Measurements from ENCODE around the gene PCDHGB2.
"Not testable (repeated sequence)": the region's sequence is repeated elsewhere in the genome, so short reads cannot be mapped to it uniquely, and the experiment has no call there.

The PCDHGB2 gene

DNA sequence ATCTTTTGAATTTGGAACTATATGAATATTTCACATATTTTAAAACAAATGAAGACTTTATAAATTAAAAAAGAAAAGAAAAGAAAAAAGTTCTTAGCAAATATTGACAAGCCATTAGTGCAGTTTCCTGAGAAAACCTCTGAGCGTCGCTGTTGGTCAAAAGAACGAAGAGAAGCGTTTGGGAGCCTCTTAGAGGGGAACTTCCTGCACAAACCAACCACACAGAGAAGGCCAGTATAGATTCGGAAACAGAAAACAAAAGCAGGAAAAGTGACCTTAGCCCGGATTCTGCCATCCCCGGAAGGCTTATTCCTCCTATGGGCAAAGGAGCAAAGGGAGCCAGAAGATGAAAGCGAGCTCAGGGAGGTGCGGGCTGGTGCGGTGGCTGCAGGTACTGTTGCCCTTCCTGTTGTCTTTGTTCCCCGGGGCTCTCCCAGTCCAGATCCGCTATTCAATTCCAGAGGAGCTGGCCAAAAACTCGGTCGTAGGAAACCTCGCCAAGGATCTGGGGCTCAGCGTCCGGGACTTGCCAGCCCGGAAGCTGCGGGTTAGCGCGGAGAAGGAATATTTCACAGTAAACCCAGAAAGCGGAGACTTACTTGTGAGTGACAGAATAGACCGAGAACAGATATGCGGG, at the start of gene PCDHGB2:
Gene PCDHGB2, plus strand, starts transcription at position 205 of the 637 bp plus-strand sequence. Its CDS starts 142 bp downstream, at position 347.
- peak; percentile 43 for DNase-seq

DNA sequence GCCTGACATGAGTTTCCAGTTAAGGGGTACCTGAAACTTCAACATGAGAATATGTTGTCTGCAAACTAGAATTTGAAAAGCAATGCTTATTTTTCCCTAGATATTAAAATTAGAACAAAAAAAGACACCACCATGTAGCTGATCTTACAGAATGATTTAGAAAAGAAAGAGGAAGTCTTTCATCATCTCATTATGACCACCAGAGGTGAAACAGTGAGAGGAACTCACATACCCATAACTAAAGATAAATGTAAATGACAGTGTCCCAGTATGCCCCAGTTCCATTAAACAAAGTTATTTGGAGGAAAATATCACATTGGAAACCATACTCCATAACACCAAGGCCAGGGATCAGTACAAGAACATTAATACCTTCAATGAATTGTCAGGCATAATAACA, 46.1 kb upstream of the PCDHGB2 start:
- no peak for DNase-seq

DNA sequence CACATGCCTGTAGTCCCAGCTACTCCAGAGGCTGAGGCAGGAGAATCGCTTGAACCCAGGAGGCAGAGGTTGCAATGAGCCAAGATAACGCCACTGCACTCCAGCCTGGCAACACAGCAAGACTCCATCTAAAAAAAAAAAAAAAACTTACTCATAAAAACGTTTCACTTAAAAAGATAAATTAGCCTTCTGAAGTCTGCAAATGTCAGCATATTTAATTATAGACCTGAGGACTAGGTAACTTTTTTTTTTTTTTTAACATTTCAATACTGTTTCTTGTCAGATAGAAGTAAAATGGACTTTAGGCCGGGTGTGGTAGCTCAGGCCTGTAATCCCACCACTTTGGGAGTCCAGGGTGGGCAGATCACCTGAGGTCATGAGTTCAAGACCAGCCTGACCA, 42.8 kb upstream of the PCDHGB2 start:
- not testable (repeated sequence) for DNase-seq

DNA sequence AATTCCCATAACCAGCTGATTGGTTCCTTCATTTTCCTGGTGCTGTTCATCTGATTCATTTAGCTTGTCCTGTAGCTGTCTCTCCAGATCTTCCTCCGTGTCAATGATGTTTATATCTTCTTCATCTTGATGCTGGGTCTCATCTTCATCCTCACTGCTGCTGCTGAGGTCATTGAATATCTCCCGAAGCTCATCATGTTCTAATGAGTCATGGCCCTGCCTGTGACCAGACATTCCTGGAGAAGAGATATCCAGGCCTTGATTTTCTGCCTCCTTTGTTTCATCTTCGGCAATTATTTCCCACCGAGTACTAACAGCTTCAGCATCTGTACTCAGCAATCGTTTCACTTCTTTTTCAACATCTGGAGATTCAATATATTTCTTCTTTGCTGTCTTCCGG, 40.6 kb upstream of the PCDHGB2 start:
- no peak for DNase-seq

DNA sequence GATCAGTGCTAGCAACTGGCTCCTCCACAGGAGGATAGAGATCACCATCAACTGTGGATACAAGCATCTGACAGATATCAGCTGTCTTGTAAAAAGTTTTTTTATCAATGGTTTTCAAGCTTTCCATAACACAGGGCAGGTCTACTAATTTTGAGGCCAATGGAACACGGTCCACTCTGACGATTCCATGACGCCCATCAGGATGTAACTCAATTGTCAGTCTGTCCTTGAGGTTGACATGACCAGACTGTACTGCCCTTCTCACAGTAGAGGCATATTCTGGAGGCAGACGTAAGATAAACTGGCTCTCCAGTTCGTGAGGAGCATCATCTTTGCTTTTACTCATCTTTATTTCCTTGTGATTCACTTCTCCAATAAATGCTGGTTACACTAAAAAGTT, 40.1 kb upstream of the PCDHGB2 start:
- DNase-seq, result no peak

DNA sequence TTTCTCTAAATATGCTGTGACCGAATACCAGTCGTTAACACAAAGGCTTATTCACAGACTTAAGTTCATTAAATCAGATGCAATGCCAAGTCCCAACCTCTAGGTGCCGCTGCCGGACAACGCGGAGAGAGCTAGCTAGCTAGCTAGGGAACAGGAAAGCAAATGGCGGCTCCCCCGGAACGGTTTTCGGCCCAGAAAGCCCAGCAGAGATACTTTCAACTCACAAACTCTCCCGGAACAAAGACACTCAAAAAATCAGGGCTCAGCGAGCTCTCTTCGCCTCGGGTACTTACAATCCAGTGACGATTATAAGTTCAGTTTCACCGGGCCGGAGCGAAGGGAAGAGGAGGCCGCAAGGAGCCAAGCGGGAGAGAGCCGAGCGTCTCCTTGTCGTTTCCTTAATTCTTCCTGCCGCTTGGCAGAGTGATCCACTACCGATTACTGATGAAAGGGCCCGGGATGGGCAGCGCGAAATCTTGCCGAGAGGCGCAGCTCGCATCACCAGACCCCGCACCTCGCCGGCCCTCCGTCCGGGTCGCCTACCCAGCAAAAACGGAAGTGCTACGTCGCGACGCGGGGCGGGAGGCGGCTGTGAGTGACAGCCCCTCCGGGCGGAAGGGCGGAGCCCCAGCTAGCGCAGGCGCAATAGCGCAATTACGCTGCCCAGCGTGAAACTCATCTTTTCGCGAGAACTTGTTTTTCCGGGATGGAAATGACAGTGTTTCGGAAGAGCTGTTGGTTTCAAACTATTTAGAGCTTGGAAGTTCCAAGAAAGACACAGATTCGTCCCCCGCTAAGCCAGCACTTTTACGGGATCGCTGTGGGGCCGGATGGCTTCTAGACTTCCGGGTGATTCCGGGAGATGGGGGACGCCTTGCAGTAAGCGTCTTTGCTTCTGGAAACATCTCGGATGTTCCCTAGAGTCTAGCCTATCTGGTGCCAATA, 39.3 kb upstream of the PCDHGB2 start, which contains the start of gene TAF7:
Gene TAF7, minus strand, starts transcription at position 560 of the 945 bp plus-strand sequence. CDS start 740 bp downstream, outside the sequence.
- DNase-seq, result peak; percentile 93

DNA sequence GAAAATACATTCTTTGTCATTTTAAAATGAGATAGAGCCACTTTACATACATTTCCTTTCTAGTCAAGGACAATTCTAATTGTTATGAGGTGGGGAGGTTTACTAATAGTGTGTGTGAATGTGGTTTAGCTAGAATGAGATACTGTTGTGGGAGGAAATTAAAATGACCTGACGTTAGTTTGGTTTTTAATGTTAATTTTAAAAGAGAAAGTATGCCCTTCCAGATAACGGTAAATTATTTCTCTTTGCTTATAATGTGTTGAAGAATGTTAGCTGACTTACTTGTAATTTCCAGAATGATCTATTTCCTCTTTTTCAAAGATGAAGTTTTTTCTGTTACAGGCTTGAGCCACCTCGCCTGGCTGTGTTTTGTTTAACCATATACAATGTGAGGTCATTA, 37.5 kb upstream of the PCDHGB2 start:
- no peak for DNase-seq

DNA sequence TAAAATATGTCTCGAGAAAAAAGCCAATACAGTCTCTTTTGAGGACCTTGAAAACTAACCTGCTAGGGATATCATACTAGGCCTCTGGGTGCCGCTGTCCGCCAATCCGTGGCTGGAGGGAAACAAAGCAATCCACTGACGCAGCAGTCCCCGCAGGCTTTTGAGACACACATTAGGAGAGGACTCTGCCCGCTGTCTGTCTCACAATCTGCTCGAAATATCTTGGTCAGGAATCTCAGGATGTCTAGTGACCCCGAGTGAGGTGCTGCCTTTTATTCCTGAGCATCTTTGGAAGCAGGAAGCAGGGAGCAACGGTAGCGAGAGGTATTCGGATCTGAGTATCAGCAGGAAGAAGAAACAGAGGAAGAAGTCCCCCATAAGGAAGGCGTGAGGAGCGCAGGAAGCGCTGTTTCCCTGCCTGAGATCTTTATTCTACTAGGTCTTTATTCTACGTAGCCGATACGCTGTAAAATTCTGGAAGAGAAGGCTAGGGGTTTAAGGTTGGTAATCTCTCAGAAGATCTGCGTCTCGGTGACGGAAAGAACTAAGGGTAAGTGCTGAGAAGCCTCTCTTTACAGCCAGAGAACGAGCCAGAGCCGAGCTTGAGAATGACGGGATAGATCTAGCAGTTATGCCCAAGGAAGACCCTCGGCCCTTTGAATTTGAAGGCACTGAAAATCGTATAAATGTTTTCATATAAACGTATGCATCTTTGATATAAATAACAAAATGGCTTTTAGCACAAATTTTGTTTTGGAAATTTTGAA, 33.5 kb upstream of the PCDHGB2 start:
- peak; percentile 74 for DNase-seq

DNA sequence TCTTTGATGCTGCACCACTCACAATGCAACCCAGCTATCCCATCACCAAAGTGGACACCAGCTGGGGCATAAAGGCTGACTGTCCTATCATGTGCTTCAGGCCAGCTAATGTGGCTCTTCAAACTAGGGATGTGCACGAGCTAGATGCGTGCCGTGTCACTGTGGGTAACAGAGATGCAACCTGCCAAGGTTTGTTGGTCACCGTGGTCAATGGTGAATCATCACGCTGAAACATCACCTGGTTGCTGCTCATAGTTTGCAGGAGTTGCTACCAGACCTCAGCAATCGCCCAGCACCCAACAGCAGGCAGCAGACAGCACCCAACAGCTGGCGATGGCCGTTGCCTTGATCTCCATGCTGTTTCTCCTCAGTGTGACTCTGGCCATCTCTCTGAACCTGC, 31.6 kb upstream of the PCDHGB2 start:
- DNase-seq, result no peak

DNA sequence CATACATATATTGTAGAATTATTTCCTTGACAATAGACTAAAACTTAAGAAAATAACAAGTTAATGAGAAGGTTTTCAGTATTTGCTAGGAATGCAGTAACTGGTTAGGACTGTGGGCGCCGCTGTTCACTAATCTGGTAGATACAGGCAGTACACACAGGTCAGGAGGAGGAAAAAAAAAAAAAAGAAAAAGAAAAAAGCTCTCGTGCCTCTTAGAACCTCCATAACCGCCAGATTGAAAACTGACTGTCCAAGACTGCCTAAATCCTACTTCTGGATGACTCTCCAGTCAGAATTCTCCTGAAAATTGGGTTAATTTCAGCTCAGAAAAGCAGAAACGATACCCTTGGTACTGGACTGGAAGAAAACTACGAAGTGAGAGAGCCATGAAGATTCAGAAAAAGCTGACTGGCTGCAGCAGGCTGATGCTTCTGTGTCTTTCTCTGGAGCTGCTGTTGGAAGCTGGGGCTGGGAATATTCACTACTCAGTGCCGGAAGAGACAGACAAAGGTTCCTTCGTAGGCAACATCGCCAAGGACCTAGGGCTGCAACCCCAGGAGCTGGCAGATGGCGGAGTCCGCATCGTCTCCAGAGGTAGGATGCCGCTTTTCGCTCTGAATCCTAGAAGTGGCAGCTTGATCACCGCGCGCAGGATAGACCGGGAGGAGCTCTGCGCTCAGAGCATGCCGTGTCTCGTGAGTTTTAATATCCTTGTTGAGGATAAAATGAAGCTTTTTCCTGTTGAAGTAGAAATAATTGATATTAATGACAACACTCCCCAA, 29.3 kb upstream of the PCDHGB2 start, which contains the start of gene PCDHGA1:
Gene PCDHGA1, plus strand, starts transcription at position 216 of the 782 bp plus-strand sequence.
- DNase-seq, result peak; percentile 35

DNA sequence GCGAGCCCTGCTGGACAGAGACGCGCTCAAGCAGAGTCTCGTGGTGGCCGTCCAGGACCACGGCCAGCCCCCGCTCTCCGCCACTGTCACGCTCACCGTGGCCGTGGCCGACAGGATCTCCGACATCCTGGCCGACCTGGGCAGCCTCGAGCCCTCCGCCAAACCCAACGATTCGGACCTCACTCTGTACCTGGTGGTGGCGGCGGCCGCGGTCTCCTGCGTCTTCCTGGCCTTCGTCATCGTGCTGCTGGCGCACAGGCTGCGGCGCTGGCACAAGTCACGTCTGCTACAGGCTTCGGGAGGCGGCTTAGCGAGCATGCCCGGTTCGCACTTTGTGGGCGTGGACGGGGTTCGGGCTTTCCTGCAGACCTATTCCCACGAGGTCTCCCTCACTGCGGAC, 27.2 kb upstream of the PCDHGB2 start:
- DNase-seq, result not testable (repeated sequence)

DNA sequence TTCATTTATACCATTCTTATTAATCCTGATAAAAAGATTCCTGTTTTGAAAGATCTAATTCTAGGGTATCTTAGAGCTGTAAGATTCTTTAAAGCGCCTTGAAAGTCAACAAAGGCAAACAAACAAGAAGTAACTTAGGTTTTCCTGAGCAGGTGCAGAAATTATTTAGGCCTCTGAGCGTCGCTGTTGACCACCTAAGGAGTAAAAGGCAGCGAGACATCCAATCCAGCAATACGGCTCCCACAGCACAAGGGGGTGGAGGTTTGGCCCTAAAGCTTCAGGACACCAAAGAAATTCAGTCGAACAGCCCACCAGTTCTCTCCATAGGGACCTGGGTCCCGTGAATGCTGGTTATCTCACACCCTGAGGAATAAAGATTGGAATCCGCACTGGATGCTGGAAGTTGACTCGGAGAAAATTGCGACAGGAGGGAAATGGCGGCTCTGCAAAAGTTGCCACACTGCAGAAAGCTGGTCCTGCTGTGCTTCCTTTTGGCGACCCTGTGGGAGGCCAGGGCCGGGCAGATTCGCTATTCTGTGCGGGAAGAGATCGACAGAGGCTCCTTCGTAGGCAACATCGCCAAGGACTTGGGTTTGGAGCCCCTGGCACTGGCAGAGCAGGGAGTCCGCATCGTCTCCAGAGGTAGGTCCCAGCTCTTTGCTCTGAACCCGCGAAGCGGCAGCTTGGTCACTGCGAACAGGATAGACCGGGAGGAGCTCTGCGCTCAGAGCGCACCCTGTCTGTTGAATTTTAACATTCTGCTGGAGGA, 21.1 kb upstream of the PCDHGB2 start, which contains the start of gene PCDHGA2:
Gene PCDHGA2, plus strand, starts transcription at position 223 of the 769 bp plus-strand sequence.
- DNase-seq, result peak; percentile 56

DNA sequence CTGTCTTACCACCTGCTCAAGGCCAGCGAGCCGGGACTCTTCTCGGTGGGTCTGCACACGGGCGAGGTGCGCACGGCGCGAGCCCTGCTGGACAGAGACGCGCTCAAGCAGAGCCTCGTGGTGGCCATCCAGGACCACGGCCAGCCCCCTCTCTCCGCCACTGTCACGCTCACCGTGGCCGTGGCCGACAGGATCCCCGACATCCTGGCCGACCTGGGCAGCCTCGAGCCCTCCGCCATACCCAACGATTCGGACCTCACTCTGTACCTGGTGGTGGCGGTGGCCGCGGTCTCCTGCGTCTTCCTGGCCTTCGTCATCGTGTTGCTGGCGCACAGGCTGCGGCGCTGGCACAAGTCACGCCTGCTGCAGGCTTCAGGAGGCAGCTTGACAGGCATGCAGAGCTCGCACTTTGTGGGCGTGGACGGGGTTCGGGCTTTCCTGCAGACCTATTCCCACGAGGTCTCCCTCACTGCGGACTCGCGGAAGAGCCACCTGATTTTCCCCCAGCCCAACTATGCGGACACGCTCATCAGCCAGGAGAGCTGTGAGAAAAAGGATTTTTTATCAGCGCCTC, 18.9 kb upstream of the PCDHGB2 start:
- not testable (repeated sequence) for DNase-seq

DNA sequence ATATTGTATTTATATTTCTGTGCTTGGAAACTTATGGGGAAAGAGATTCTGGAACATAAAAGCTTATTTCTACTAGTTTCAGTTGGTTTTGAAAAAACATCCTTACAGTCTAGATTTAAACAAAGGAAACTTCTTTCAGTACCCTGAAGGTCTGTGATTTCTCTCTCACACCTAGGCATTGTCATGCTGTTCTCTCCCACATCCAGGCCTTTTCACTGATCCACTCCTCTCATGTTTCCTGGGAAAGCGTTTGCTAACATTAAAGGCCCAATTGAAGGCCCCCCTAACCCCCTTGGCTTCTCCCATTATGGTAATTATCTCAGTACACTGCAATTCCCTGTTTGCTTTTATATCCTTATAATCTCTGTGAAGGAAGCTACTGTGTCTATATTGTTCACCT, 17.0 kb upstream of the PCDHGB2 start:
- DNase-seq, result no peak

DNA sequence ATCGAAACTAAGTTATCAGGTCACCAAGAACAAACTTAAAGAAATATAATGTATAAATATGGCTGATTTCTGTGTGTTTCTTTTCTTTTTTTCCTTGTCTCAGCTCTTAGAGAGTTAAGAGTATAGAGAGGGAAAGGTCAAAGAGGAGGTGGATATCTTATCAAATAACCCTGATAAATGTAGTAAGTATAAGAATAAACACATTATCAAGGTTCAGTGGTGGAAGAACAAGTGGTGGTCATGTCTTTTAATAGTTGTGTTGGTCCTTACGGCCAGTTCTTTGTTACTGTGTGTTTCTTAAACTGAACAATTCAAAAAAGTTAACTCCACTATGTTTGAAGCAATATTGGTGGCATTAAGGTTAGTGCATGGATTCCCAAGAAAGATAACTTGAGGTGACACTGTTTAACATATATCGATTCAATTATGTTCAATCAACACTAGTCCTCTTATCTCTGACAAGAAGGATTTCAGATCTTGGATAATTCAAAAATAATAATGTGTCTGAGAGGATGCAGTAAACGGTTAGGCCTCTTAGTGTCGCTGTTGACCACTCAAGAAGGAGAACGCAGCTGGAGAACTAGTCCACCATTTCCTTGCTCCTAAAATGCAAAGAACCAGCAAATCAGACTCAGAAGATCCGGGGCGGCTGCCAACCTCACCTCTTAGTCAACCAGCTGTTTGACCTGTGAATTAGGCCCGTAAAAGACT, 16.4 kb upstream of the PCDHGB2 start, which contains the start of gene PCDHGA3:
Gene PCDHGA3, plus strand, starts transcription at position 588 of the 711 bp plus-strand sequence. CDS start 205 bp downstream, outside the sequence.
- peak; percentile 60 for DNase-seq

DNA sequence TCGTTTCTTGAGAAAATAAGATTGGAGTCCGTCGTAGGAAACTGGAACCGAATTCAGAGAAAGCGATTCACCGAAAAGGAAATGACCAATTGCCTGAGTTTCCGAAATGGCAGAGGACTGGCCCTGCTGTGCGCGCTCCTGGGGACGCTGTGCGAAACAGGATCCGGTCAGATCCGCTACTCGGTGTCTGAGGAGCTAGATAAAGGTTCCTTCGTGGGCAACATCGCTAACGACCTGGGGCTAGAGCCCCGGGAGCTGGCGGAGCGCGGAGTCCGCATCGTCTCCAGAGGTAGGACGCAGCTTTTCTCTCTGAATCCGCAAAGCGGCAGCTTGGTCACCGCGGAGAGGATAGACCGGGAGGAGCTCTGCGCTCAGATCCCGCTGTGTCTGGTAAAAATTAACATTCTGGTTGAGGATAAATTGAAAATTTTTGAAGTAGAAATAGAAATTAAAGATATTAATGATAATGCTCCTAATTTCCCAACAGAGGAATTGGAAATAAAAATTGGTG, 15.8 kb upstream of the PCDHGB2 start:
- no peak for DNase-seq

DNA sequence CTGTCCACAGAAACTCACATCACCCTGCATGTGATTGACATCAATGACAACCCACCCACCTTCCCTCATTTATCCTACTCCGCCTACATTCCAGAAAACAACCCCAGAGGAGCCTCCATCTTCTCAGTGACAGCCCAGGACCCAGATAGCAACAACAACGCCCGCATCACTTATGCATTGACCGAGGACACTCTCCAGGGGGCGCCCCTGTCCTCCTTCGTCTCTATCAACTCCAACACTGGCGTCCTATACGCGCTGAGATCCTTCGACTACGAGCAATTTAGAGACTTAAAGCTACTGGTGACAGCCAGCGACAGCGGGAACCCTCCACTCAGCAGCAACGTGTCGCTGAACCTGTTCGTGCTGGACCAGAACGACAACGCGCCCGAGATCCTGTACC, 14.5 kb upstream of the PCDHGB2 start:
- DNase-seq, result no peak

DNA sequence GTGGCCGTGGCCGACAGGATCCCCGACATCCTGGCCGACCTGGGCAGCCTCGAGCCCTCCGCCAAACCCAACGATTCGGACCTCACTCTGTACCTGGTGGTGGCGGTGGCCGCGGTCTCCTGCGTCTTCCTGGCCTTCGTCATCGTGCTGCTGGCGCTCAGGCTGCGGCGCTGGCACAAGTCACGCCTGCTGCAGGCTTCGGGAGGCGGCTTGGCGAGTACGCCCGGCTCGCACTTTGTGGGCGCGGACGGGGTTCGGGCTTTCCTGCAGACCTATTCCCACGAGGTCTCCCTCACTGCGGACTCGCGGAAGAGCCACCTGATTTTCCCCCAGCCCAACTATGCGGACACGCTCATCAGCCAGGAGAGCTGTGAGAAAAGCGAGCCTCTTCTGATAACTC, 13.8 kb upstream of the PCDHGB2 start:
- DNase-seq, result not testable (repeated sequence)

DNA sequence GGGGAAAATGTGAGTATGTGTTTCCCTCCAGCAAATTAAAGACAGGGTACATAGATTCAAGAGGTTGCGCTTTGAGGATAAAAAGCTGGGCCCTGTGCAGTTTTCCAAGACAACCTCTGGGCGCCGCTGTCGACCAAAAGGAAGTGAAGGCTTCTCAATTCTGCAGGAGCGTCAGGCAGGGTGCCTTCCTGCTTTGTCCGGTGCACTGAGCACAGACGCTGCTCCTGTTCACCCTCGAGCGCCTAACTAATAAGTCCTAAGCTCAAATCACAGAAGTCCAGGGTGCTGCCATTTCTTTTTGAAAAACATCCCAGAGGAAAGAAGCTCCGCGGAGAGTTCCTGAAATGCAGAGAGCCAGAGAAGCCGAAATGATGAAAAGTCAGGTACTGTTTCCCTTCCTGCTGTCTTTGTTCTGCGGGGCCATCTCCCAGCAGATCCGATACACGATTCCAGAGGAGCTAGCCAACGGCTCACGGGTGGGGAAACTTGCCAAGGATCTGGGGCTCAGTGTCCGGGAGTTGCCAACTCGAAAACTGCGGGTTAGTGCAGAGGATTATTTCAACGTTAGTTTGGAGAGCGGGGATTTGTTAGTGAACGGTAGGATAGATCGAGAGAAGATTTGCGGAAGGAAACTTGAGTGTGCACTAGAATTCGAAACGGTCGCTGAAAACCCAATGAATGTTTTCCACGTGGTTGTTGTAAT, 9.7 kb upstream of the PCDHGB2 start, which contains the start of gene PCDHGB1:
Gene PCDHGB1, plus strand, starts transcription at position 183 of the 703 bp plus-strand sequence. Its CDS starts 162 bp downstream, at position 345.
- DNase-seq, result peak; percentile 53

Data from fibroblast of skin of right biceps (primary cell).